HFF-Myc (cell line): ENCODE results near the gene C4B.
"Not testable (repeated sequence)": the region's sequence is repeated elsewhere in the genome, so short reads cannot be mapped to it uniquely, and the experiment has no call there.

Source experiments
- DNase-seq: peaks from one replicate; pipeline ENCODE4 v3.0.0-alpha.2; 2011; ENCODE audit warnings: low read depth; ENCODE audit errors: extremely low read depth
- H3K4me3 ChIP-seq: replicated peaks from 2 replicates; pipeline ENCODE4 v1.5.1; 2011; ENCODE audit warnings: low read depth, mild to moderate bottlenecking, control low read depth, low read length
- CTCF ChIP-seq: IDR thresholded peaks from 2 replicates; pipeline ENCODE4 v1.5.1; 2012; ENCODE audit warnings: mild to moderate bottlenecking, low read depth, low read length, control low read depth; ENCODE audit errors: missing control alignments

Gene C4B

GRCh38 chr6:32047855-32048766 lies 33.5 kb downstream of the C4B start:
- H3K4me3 ChIP-seq, result no peak overlapping the region
- TF ChIP-seq CTCF, result peak; percentile 76
- no peak for DNase-seq

- DNase-seq, H3K4me3 ChIP-seq: not testable (repeated sequence)
Measured at GRCh38 chr6:32049149-32049548, 34.6 kb downstream of the C4B start.

- H3K4me3 ChIP-seq, DNase-seq: not testable (repeated sequence)
Measured at GRCh38 chr6:32049736-32050135, 35.1 kb downstream of the C4B start.

GRCh38 chr6:32050562-32050961 lies 36.0 kb downstream of the C4B start:
- no peak for TF ChIP-seq CTCF
- DNase-seq, result no peak
- H3K4me3 ChIP-seq, result no peak overlapping the region

GRCh38 chr6:32052626-32053025 lies 38.0 kb downstream of the C4B start:
- H3K4me3 ChIP-seq, DNase-seq: not testable (repeated sequence)

GRCh38 chr6:32053314-32053713 lies 38.7 kb downstream of the C4B start:
- not testable (repeated sequence) for DNase-seq, H3K4me3 ChIP-seq

- not testable (repeated sequence) for H3K4me3 ChIP-seq, DNase-seq
Measured at GRCh38 chr6:32055756-32056155, 41.2 kb downstream of the C4B start.

GRCh38 chr6:32056254-32056653 lies 41.7 kb downstream of the C4B start:
- H3K4me3 ChIP-seq, result no peak overlapping the region
- no peak for DNase-seq
- no peak for TF ChIP-seq CTCF

- TF ChIP-seq CTCF, result no peak
- no peak overlapping the region for H3K4me3 ChIP-seq
- DNase-seq, result no peak
Measured at GRCh38 chr6:32057966-32058365, 43.4 kb downstream of the C4B start.
